ENCODE measurements around the gene CRYBB1.

DNA sequence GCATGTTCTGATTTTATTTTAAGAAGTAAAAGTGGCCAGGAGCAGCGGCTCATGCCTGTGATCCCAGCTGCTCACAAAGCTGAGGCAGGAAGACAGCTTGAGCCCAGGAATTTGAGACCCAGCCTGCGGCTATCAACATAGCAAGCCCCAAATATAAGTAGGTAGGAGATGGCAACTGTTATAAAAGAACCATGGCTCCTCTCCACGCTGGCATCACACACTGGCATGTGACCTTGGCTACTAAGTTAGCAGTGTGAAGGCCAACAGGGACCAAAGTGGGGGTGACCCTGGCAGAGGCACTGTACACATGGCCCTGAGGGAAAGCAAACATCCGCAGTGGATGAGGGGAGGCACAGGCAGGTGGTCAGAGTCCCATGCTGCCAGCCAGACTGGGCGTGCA lies 60.9 kb downstream of the CRYBB1 start:
- TF ChIP-seq, protein P1, sequence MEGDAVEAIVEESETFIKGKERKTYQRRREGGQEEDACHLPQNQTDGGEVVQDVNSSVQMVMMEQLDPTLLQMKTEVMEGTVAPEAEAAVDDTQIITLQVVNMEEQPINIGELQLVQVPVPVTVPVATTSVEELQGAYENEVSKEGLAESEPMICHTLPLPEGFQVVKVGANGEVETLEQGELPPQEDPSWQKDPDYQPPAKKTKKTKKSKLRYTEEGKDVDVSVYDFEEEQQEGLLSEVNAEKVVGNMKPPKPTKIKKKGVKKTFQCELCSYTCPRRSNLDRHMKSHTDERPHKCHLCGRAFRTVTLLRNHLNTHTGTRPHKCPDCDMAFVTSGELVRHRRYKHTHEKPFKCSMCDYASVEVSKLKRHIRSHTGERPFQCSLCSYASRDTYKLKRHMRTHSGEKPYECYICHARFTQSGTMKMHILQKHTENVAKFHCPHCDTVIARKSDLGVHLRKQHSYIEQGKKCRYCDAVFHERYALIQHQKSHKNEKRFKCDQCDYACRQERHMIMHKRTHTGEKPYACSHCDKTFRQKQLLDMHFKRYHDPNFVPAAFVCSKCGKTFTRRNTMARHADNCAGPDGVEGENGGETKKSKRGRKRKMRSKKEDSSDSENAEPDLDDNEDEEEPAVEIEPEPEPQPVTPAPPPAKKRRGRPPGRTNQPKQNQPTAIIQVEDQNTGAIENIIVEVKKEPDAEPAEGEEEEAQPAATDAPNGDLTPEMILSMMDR (IDR thresholded peaks at IDR 0.05; ENCODE audit: borderline replicate concordance, extremely low read depth, low read length, poor library complexity, severe bottlenecking), result no peak
- TF ChIP-seq EZH2 (IDR thresholded peaks at IDR 0.05; ENCODE audit: borderline replicate concordance, low read depth, low read length, severe bottlenecking), result no peak

Data from DND-41 (cell line).